OCI-LY7 (cell line): ENCODE data around the gene EDEM1. TPM values are rescaled to one million over a fixed set of nuclear protein-coding genes. Genes with fewer than 3 reads are reported as not detected.
A peak's percentile ranks its signal among the peaks of the same experiment; 100 is the strongest.

ENCODE experiments used
- BruUV-seq: library from RNA; stranded (reverse); fragments of 400-500 nt; replicated peaks from 2 replicates; lab custom pipeline; 2021; lab: Mats Ljungman, UMichigan
- CTCF ChIA-PET: fragments of 300-600 bp; sonication (Branson Sonifier 250); formaldehyde crosslinking; loops from one replicate; lab custom pipeline; 2022; ENCODE audit warnings: antibody characterized with exemption; ENCODE audit not compliant: unreplicated experiment; lab: Charles Lee
- POLR2A ChIA-PET: fragments of 300-600 bp; sonication (Branson Sonifier 250); formaldehyde crosslinking; loops from one replicate; lab custom pipeline; 2022; ENCODE audit warnings: antibody characterized with exemption; lab: Charles Lee
- DNase-seq: peaks from one replicate; pipeline ENCODE4 v3.0.0-alpha.2; 2015; ENCODE audit warnings: low spot score
- H2AFZ ChIP-seq: fragments of 200-600 bp; sonication (generic), shearing (Covaris generic); 2 replicates; pipeline ENCODE4 v1.6.1; 2014; ENCODE audit warnings: mild to moderate bottlenecking, antibody characterized with exemption, low read length, moderate library complexity
- H3K27ac ChIP-seq: fragments of 200-600 bp; sonication (generic); 2 replicates; pipeline ENCODE4 v1.5.1; 2014; ENCODE audit warnings: mixed run types, low read depth, mild to moderate bottlenecking, moderate library complexity, low read length, inconsistent platforms; ENCODE audit not compliant: poor library complexity, severe bottlenecking
- H3K36me3 ChIP-seq: fragments of 200-600 bp; sonication (generic); 2 replicates; pipeline ENCODE4 v1.6.1; 2014; ENCODE audit warnings: mild to moderate bottlenecking, antibody characterized with exemption, low read length, moderate library complexity, mixed read lengths; ENCODE audit not compliant: insufficient read depth
- H3K4me1 ChIP-seq: fragments of 200-600 bp; sonication (generic); 2 replicates; pipeline ENCODE4 v1.5.1; 2014; ENCODE audit warnings: mild to moderate bottlenecking, low read length; ENCODE audit not compliant: insufficient read depth, poor library complexity, severe bottlenecking
- H3K4me2 ChIP-seq: fragments of 200-600 bp; sonication (generic); 2 replicates; pipeline ENCODE4 v1.6.1; 2014; ENCODE audit warnings: mild to moderate bottlenecking, low read length
- H3K4me3 ChIP-seq: fragments of 200-600 bp; sonication (generic); 2 replicates; pipeline ENCODE4 v1.5.1; 2014; ENCODE audit warnings: mild to moderate bottlenecking, low read depth, low read length; ENCODE audit not compliant: poor library complexity, severe bottlenecking
- H3K79me2 ChIP-seq: fragments of 200-600 bp; sonication (generic); 2 replicates; pipeline ENCODE4 v1.6.1; 2016; ENCODE audit warnings: low read depth, mild to moderate bottlenecking, low read length, moderate library complexity, mixed read lengths; ENCODE audit not compliant: insufficient read depth
- H3K9me2 ChIP-seq: fragments of 200-600 bp; sonication (generic); 2 replicates; pipeline ENCODE4 v1.6.1; 2016; ENCODE audit warnings: mild to moderate bottlenecking, low read length, mixed read lengths; ENCODE audit not compliant: insufficient read depth
- H3K9me3 ChIP-seq: fragments of 200-600 bp; sonication (generic); 2 replicates; pipeline ENCODE4 v1.6.1; 2014; ENCODE audit warnings: mild to moderate bottlenecking, mixed run types, low read length, mixed read lengths
- H4K20me1 ChIP-seq: fragments of 200-600 bp; sonication (generic); 2 replicates; pipeline ENCODE4 v1.6.1; 2014; ENCODE audit warnings: mild to moderate bottlenecking, antibody characterized with exemption, low read length, moderate library complexity, mixed read lengths; ENCODE audit not compliant: insufficient read depth
- CTCF ChIP-seq: fragments of 200-600 bp; sonication (generic); conservative IDR thresholded peaks from 2 replicates; pipeline ENCODE4 v1.5.1; 2014; ENCODE audit warnings: mild to moderate bottlenecking, antibody characterized with exemption, low read length, moderate library complexity, mixed read lengths
- EZH2phosphoT487 ChIP-seq: fragments of 200-600 bp; sonication (generic); IDR thresholded peaks from 2 replicates; pipeline ENCODE4 v1.6.1; 2018; ENCODE audit warnings: low read depth, borderline replicate concordance, mild to moderate bottlenecking, mixed run types, antibody characterized with exemption, low read length, moderate library complexity, mixed read lengths
- intact Hi-C: fragments of 100-400 bp; cut with micrococcal nuclease; formaldehyde crosslinking; loops from one replicate; pipeline ENCODE4 v1.10.0; 2022; ENCODE audit not compliant: unreplicated experiment
- total RNA-seq, 2 experiments: library from RNA; depleted of rRNA in 1 of 2; stranded (reverse); fragments of >200 nt in 1 of 2; shearing (Covaris generic) in 1 of 2; gene quantifications; 2 replicates each; pipeline ENCODE4 v1.2.3, GENCODE V29; 2014 to 2022

EDEM1 gene
- total RNA-seq, 2 experiments from 2014 or later, result 186 to 337 TPM

GRCh38 chr3:5212628-5213573 is 25.4 kb downstream of the EDEM1 start:
- H3K79me2 ChIP-seq, result peaks cover 12% of the 10 kb centered on the region; the same call in 1 of the 2 replicates
- H3K36me3 ChIP-seq, result peaks cover 100% of the 10 kb centered on the region
- ChIA-PET CTCF (no interaction called here), POLR2A (interaction anchor here (0.6 to 1.5 kb wide), 4 partner anchors 17 to 262 kb away, joined by 3 to 4 read pairs (median 4); no protein-coding TSS in a partner anchor)
- H3K9me3 ChIP-seq, result no peaks in the 10 kb centered on the region
- peaks cover 18% of the 10 kb centered on the region for H3K4me1 ChIP-seq
- no peak overlapping the region for H2AFZ ChIP-seq
- H3K4me2 ChIP-seq, result no peak overlapping the region
- no peaks in the 10 kb centered on the region for H3K9me2 ChIP-seq
- H3K4me3 ChIP-seq, result no peak overlapping the region
- BruUV-seq, result no TSS peak
- peaks cover 11% of the 10 kb centered on the region; the same call in 1 of the 2 replicates for H4K20me1 ChIP-seq
- H3K27ac ChIP-seq, result peak overlapping the region; percentile 22
- no peak for TF ChIP-seq EZH2phosphoT487
- TF ChIP-seq CTCF, result no peak
- DNase-seq, result no peak
- intact Hi-C loops, result no loop called here

- Histone ChIP-seq H3K79me2 (peaks cover 7% of the 10 kb centered on the region; the same call in 1 of the 2 replicates), H2AFZ (no peak overlapping the region), H3K9me3 (no peaks in the 10 kb centered on the region), H3K36me3 (peaks cover 100% of the 10 kb centered on the region), H3K4me1 (peaks cover 18% of the 10 kb centered on the region), H4K20me1 (peaks cover 11% of the 10 kb centered on the region; the same call in 1 of the 2 replicates), H3K27ac (peak overlapping the region; percentile 22), H3K9me2 (no peaks in the 10 kb centered on the region), H3K4me3 (no peak overlapping the region), H3K4me2 (no peak overlapping the region)
- no TSS peak for BruUV-seq
- TF ChIP-seq EZH2phosphoT487, result no peak
- no peak for TF ChIP-seq CTCF
- ChIA-PET POLR2A (interaction anchor here (0.7 kb wide), 1 partner anchor 262 kb away, joined by 3 read pairs; no protein-coding TSS in a partner anchor), CTCF (no interaction called here)
- intact Hi-C loops, result no loop called here
- DNase-seq, result no peak
These were observed 26.1 kb downstream of the EDEM1 start for GRCh38 chr3:5213574-5213966.

GRCh38 chr3:5214352-5214751 is 26.8 kb downstream of the EDEM1 start:
- no peak overlapping the region for H3K4me2 ChIP-seq
- peaks cover 5% of the 10 kb centered on the region; the same call in 1 of the 2 replicates for H3K79me2 ChIP-seq
- no TSS peak for BruUV-seq
- peaks cover 100% of the 10 kb centered on the region for H3K36me3 ChIP-seq
- H4K20me1 ChIP-seq, result peaks cover 11% of the 10 kb centered on the region; the same call in 1 of the 2 replicates
- TF ChIP-seq EZH2phosphoT487 (no peak), CTCF (no peak)
- intact Hi-C loops, result no loop called here
- ChIA-PET CTCF (no interaction called here), POLR2A (no interaction called here)
- H3K9me3 ChIP-seq, result no peaks in the 10 kb centered on the region
- H3K27ac ChIP-seq, result no peak overlapping the region
- no peak overlapping the region for H3K4me3 ChIP-seq
- H2AFZ ChIP-seq, result no peak overlapping the region
- H3K9me2 ChIP-seq, result no peaks in the 10 kb centered on the region
- DNase-seq, result no peak
- peaks cover 18% of the 10 kb centered on the region for H3K4me1 ChIP-seq
